Measurements from ENCODE around the gene HASPIN. TPM values are rescaled to one million over a fixed set of nuclear protein-coding genes. Genes with fewer than 3 reads are reported as not detected.
"Not testable (repeated sequence)": the region's sequence is repeated elsewhere in the genome, so short reads cannot be mapped to it uniquely, and the experiment has no call there.

The HASPIN gene
- total RNA-seq, 1 donor from 2014 or later, result 6.7 TPM

DNA sequence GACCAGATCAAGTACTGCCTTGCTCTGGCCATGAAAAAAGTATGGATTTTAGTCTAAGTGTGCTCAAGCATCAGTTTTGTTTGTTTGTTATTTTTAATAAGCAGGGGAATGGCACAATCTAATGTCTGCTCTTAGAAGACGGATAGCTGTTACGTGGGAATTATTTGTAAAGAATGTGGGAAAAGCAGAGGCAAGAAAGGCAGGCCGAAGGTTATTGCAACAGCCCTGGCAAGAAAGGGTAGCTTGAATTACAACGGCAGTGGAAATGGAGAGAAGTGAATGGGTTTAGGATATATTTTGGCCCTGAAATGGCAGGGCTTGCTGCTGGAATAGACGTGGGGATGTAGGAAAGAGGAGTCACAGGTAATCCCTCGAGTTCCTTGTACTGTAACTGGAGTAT lies 987 bp upstream of the HASPIN start:
- POLR2A ChIA-PET, result interaction anchor here (0.5 to 5.7 kb wide), 15 partner anchors 9 to 123 kb away, joined by 3 to 112 read pairs (median 5); partner anchors contain the start of genes NCBP3 and P2RX5
- Mint-ChIP-seq H3K27me3 (no peaks in the 10 kb centered on the region), H3K36me3 (ENCODE audit: low read depth) (peaks cover 45% of the 10 kb centered on the region), H3K9me3 (no peaks in the 10 kb centered on the region), H3K4me1 (peaks cover 73% of the 10 kb centered on the region), H3K4me3 (peak overlapping the region; percentile 92), H3K27ac (peak overlapping the region; percentile 85)
- TF ChIP-seq, protein P1, sequence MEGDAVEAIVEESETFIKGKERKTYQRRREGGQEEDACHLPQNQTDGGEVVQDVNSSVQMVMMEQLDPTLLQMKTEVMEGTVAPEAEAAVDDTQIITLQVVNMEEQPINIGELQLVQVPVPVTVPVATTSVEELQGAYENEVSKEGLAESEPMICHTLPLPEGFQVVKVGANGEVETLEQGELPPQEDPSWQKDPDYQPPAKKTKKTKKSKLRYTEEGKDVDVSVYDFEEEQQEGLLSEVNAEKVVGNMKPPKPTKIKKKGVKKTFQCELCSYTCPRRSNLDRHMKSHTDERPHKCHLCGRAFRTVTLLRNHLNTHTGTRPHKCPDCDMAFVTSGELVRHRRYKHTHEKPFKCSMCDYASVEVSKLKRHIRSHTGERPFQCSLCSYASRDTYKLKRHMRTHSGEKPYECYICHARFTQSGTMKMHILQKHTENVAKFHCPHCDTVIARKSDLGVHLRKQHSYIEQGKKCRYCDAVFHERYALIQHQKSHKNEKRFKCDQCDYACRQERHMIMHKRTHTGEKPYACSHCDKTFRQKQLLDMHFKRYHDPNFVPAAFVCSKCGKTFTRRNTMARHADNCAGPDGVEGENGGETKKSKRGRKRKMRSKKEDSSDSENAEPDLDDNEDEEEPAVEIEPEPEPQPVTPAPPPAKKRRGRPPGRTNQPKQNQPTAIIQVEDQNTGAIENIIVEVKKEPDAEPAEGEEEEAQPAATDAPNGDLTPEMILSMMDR (IDR thresholded peaks at IDR 0.05), result no peak
- intact Hi-C loops (cut with micrococcal nuclease), result loop anchor here (1.0 to 2.0 kb wide), 2 partner anchors 27 to 40 kb away; no protein-coding TSS in a partner anchor
- ATAC-seq (ENCODE audit: low read depth) (no peak), DNase-seq (no peak)
- CTCF ChIA-PET, result interaction anchor here (0.7 to 2.4 kb wide), 5 partner anchors 12 to 31 kb away, joined by 3 to 10 read pairs (median 4); no protein-coding TSS in a partner anchor

DNA sequence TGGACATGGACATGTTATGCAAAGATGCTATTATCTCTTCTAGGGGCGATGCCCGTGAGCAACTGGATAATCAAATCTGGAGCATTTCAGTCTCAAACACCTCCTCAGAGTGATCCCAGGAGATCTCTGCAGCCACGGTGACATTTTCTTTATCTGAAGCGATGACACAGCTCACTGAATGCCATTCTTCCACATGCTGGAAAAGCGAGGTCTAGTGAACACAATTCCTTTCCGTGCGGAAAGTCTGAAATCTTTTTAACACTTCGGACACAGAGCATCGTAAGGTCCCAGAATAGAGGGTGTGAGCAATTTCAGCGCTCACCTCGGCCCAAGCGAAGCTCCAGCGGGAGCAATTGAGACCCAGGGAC lies 531 bp upstream of the HASPIN start:
- H3K9me3 Mint-ChIP-seq, result no peaks in the 10 kb centered on the region
- H3K27me3 Mint-ChIP-seq, result no peaks in the 10 kb centered on the region
- H3K36me3 Mint-ChIP-seq (ENCODE audit: low read depth), result peaks cover 41% of the 10 kb centered on the region
- ATAC-seq (ENCODE audit: low read depth) (no peak), DNase-seq (no peak)
- H3K4me1 Mint-ChIP-seq, result peaks cover 76% of the 10 kb centered on the region
- intact Hi-C loops (cut with micrococcal nuclease), result loop anchor here (1.0 to 2.0 kb wide), 2 partner anchors 28 to 40 kb away; no protein-coding TSS in a partner anchor
- H3K27ac Mint-ChIP-seq, result peak overlapping the region; percentile 85
- ChIA-PET CTCF (interaction anchor here (0.7 to 2.4 kb wide), 7 partner anchors 9 to 42 kb away, joined by 3 to 10 read pairs (median 4); no protein-coding TSS in a partner anchor), POLR2A (interaction anchor here (0.5 to 5.7 kb wide), 16 partner anchors 9 to 123 kb away, joined by 3 to 112 read pairs (median 4); partner anchors contain the start of genes EMC6, NCBP3, P2RX5 and TAX1BP3)
- TF ChIP-seq, protein P1 (IDR thresholded peaks at IDR 0.05), result no peak
- H3K4me3 Mint-ChIP-seq, result peak overlapping the region; percentile 92

DNA sequence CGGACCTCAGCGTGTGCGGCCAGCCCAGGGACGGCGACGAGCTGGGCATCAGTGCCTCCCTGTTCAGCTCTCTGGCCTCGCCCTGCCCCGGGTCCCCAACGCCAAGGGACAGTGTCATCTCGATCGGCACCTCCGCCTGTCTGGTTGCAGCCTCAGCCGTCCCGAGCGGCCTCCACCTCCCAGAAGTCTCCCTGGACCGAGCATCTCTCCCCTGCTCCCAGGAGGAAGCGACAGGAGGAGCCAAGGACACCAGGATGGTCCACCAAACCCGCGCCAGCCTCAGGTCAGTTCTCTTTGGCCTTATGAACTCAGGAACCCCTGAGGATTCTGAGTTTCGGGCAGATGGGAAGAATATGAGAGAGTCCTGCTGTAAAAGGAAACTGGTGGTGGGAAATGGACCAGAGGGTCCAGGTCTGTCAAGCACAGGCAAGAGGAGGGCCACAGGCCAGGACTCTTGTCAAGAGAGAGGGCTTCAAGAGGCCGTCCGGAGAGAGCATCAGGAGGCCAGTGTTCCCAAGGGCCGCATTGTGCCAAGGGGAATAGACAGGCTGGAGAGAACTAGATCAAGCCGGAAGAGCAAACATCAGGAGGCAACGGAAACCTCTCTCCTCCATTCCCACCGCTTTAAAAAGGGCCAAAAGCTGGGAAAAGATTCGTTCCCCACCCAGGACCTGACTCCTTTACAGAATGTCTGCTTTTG lies 825 bp downstream of the HASPIN start:
- POLR2A ChIA-PET, result interaction anchor here (1.0 to 5.7 kb wide), 7 partner anchors 12 to 72 kb away, joined by 3 to 112 read pairs (median 11); partner anchors contain the start of gene P2RX5
- peak overlapping the region; percentile 92 for H3K4me3 Mint-ChIP-seq

DNA sequence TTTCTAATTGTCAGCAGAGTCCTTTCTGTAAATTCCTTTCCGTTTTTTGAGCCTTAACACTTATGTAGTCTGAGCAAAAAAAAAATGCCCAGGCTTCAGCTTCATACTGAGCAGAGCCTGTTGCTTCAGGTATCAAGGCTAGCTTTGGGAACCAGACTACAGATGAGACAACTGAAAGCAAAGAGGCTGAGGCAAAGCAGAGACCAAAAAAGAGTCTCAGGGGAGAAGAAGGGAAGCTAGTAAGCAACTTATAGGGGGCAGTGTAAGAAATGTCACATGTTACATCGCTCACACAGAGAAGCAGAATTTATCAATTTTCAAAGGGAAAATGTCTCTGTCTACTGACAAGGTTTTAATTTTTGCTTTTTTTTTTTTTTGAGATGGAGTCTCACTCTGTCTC lies 3.3 kb downstream of the HASPIN start:
- CTCF ChIA-PET, result interaction anchor here (0.6 to 3.8 kb wide), 9 partner anchors 11 to 678 kb away, joined by 3 to 25 read pairs (median 6); partner anchors contain the start of genes CTNS, P2RX5 and SHPK
- intact Hi-C loops (cut with micrococcal nuclease), result no loop called here
- H3K4me3 Mint-ChIP-seq, result peak overlapping the region; percentile 47
- DNase-seq, result no peak
- peak overlapping the region; percentile 74 for H3K27ac Mint-ChIP-seq
- peaks cover 14% of the 10 kb centered on the region for H3K36me3 Mint-ChIP-seq (ENCODE audit: low read depth)
- no peaks in the 10 kb centered on the region for H3K9me3 Mint-ChIP-seq
- H3K4me1 Mint-ChIP-seq, result peaks cover 64% of the 10 kb centered on the region
- POLR2A ChIA-PET, result interaction anchor here (0.6 to 3.3 kb wide), 14 partner anchors 11 to 280 kb away, joined by 3 to 44 read pairs (median 6); partner anchors contain the start of genes EMC6, P2RX5 and TAX1BP3
- ATAC-seq (ENCODE audit: low read depth), result peak; percentile 68
- TF ChIP-seq, protein P1 (IDR thresholded peaks at IDR 0.05), result no peak
- H3K27me3 Mint-ChIP-seq, result no peaks in the 10 kb centered on the region

More for the DNA sequence above, 825 bp downstream of the HASPIN start:
- TF ChIP-seq, protein P1 (IDR thresholded peaks at IDR 0.05), result no peak
- DNase-seq, result no peak
- ATAC-seq (ENCODE audit: low read depth), result no peak
- no peaks in the 10 kb centered on the region for H3K27me3 Mint-ChIP-seq
- intact Hi-C loops (cut with micrococcal nuclease), result no loop called here
- H3K9me3 Mint-ChIP-seq, result no peaks in the 10 kb centered on the region
- H3K27ac Mint-ChIP-seq, result peak overlapping the region; percentile 35
- peaks cover 72% of the 10 kb centered on the region for H3K4me1 Mint-ChIP-seq
- H3K36me3 Mint-ChIP-seq (ENCODE audit: low read depth), result peaks cover 31% of the 10 kb centered on the region
- CTCF ChIA-PET, result interaction anchor here (1.7 to 2.4 kb wide), 2 partner anchors 8 to 13 kb away, joined by 6 to 10 read pairs; no protein-coding TSS in a partner anchor

DNA sequence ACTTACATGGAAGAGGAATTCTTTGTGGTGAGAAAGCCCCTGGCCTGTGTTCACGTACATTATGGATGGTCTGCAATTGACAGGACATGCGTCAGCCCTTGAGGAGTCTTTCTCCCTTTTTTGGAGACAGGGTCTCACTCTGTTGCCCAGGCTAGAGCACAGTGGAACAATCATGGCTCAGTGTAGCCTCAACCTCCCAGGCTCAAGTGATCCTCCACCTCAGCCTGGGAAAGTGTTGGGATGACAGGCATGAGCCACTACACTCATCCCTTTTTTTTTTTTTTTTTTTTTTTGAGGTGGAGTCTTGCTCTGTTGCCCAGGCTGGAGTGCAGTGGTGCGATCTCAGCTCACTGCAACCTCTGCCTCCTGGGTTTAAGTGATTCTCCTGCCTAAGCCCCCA lies 4.4 kb downstream of the HASPIN start:
- ATAC-seq (ENCODE audit: low read depth); H3K4me3 Mint-ChIP-seq; H3K27ac Mint-ChIP-seq; H3K9me3 Mint-ChIP-seq; intact Hi-C loops (cut with micrococcal nuclease); DNase-seq; H3K36me3 Mint-ChIP-seq (ENCODE audit: low read depth); H3K27me3 Mint-ChIP-seq: not testable (repeated sequence)
- CTCF ChIA-PET, result interaction anchor here (1.8 to 3.8 kb wide), 3 partner anchors 10 to 45 kb away, joined by 10 to 25 read pairs (median 18); no protein-coding TSS in a partner anchor
- peaks cover 61% of the 10 kb centered on the region for H3K4me1 Mint-ChIP-seq
- POLR2A ChIA-PET, result interaction anchor here (0.7 to 5.0 kb wide), 10 partner anchors 16 to 172 kb away, joined by 3 to 52 read pairs (median 6); partner anchors contain the start of gene P2RX5
